Measurements from ENCODE around the gene FBXW9. TPM values are rescaled to one million over a fixed set of nuclear protein-coding genes. Genes with fewer than 3 reads are reported as not detected.

The FBXW9 gene
- total and polyA plus RNA-seq, 7 donors, result 3.6 to 10.8 (median 6.2) TPM

DNA sequence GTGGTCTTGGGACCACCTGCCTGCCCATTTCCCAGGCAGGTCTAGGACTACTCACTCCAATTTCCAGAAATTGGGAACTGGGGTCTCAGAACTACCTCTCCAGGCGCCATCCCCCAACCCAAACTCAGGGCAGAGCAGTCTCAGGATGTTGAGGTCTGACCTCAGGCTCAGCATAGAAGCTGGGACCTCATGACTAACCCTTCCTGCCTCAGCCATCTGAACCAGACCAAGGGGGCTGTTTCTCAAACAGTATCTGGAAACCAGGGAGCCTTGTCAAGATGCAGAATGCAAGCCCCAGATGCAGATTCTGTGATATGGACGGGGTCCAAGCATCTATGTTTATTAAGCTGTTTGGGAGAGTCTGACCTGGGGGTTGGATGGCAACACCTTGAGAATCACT, 1.3 kb downstream of the FBXW9 start:
- WGBS, 2 donors, result 76 to 79% methylated on average over 2 of the region's 2 CpGs
- TF ChIP-seq CTCF (IDR thresholded peaks at IDR 0.05) (no peak), POLR2AphosphoS5 (IDR thresholded peaks at IDR 0.05) (no peak), EP300 (IDR thresholded peaks at IDR 0.05) (no peak), POLR2A (IDR thresholded peaks at IDR 0.05) (no peak)
- peaks cover 0 to 22% (median 18%) of the 10 kb centered on the region in 4 donors for H3K4me1 ChIP-seq
- H3K9me3 ChIP-seq, result no peaks in the 10 kb centered on the region
- no peak overlapping the region for H3K27ac ChIP-seq
- intact Hi-C loops (cut with DNase I), result no loop called here
- peaks cover 0 to 15% (median 5%) of the 10 kb centered on the region in 4 donors for H3K36me3 ChIP-seq
- DNase-seq, result no peak
- no peaks in the 10 kb centered on the region for H3K27me3 ChIP-seq
- peak overlapping the region in 1 of 4 donors; percentile 92 for H3K4me3 ChIP-seq

DNA sequence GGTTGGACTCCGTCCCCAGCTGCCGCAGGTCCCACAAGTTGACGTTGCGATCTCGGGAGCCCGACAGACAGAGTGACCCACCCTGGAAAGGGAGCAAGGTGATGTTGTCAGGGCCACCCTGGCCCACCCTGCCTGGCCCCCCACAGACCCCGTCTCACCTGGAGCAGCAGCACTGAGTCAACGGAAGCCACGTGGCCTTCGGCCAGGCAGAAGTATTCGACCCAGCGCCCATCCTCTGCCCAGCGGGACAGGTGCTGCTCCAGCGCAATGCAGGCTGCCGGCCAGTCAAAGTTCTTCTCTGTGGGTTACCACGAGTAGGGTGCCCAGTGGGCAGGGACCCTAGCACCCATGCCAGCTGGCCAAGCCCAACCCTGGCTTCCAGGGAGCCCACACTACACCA, 1.8 kb downstream of the FBXW9 start:
- Histone ChIP-seq H3K27ac (no peak overlapping the region), H3K4me3 (no peak overlapping the region), H3K36me3 (peaks cover 0 to 11% (median 3%) of the 10 kb centered on the region in 4 donors), H3K4me1 (peaks cover 0 to 22% (median 18%) of the 10 kb centered on the region in 4 donors), H3K27me3 (no peaks in the 10 kb centered on the region), H3K9me3 (no peaks in the 10 kb centered on the region)
- no peak for TF ChIP-seq POLR2AphosphoS5 (IDR thresholded peaks at IDR 0.05)
- TF ChIP-seq POLR2A (IDR thresholded peaks at IDR 0.05), result no peak
- no peak for TF ChIP-seq CTCF (IDR thresholded peaks at IDR 0.05)
- TF ChIP-seq EP300 (IDR thresholded peaks at IDR 0.05), result no peak
- intact Hi-C loops (cut with DNase I), result no loop called here
- 91 to 92% methylated on average over 16 of the region's 16 CpGs for WGBS, 2 donors
- DNase-seq, result no peak

DNA sequence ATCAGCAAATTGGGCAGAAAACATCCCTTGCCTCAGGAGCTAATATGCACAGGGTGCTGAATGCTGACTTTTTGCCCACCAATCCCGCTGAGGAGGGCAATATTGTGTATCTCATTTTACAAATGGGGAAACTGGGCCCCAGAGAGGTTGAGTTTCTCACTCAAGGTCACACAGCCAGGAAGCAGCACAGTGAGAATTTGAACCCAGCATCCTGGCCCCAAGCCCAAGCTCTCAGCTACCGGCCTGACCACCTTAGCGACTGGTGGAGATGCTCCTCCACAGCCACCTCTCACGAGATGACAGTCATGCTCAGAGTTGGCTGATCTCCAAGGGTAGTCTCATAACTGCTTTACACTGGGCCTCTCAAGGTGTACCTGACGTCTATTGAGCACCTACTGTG, 3.5 kb downstream of the FBXW9 start:
- Histone ChIP-seq H3K4me3 (no peak overlapping the region), H3K36me3 (no peaks in the 10 kb centered on the region), H3K27ac (no peak overlapping the region), H3K27me3 (no peaks in the 10 kb centered on the region), H3K4me1 (peaks cover 0 to 22% (median 18%) of the 10 kb centered on the region in 4 donors), H3K9me3 (no peaks in the 10 kb centered on the region)
- no peak for DNase-seq
- intact Hi-C loops (cut with DNase I), result no loop called here
- WGBS, 2 donors, result 90 to 91% methylated on average over 5 of the region's 5 CpGs
- TF ChIP-seq POLR2AphosphoS5 (IDR thresholded peaks at IDR 0.05) (no peak), POLR2A (IDR thresholded peaks at IDR 0.05) (no peak), EP300 (IDR thresholded peaks at IDR 0.05) (no peak), CTCF (IDR thresholded peaks at IDR 0.05) (no peak)

GRCh38 chr19:12689581-12690216, 6.7 kb downstream of the FBXW9 start:
- no peak for TF ChIP-seq POLR2AphosphoS5 (IDR thresholded peaks at IDR 0.05)
- no peak for TF ChIP-seq CTCF (IDR thresholded peaks at IDR 0.05)
- no peak for TF ChIP-seq POLR2A (IDR thresholded peaks at IDR 0.05)
- no peak for TF ChIP-seq EP300 (IDR thresholded peaks at IDR 0.05)
- H3K27me3 ChIP-seq, result no peaks in the 10 kb centered on the region
- no peak for DNase-seq
- peaks cover 0 to under 1% (median 0%) of the 10 kb centered on the region in 4 donors for H3K4me1 ChIP-seq
- no peak overlapping the region for H3K4me3 ChIP-seq
- H3K36me3 ChIP-seq, result no peaks in the 10 kb centered on the region
- H3K27ac ChIP-seq, result no peak overlapping the region
- intact Hi-C loops (cut with DNase I), result no loop called here
- 69 to 84% methylated on average over 26 of the region's 26 CpGs for WGBS, 2 donors
- H3K9me3 ChIP-seq, result no peaks in the 10 kb centered on the region

- WGBS, 2 donors, result 91 to 92% methylated on average over 12 of the region's 12 CpGs
- no peak for DNase-seq
- Histone ChIP-seq H3K36me3 (no peaks in the 10 kb centered on the region), H3K27ac (no peak overlapping the region), H3K9me3 (no peaks in the 10 kb centered on the region), H3K4me1 (no peaks in the 10 kb centered on the region), H3K27me3 (no peaks in the 10 kb centered on the region), H3K4me3 (no peak overlapping the region)
- intact Hi-C loops (cut with DNase I), result no loop called here
- TF ChIP-seq CTCF (IDR thresholded peaks at IDR 0.05) (no peak), POLR2A (IDR thresholded peaks at IDR 0.05) (no peak), POLR2AphosphoS5 (IDR thresholded peaks at IDR 0.05) (no peak), EP300 (IDR thresholded peaks at IDR 0.05) (no peak)
Measured at GRCh38 chr19:12689012-12689411, 7.4 kb downstream of the FBXW9 start.
